Muscle layer of duodenum (tissue), 2 donors: ENCODE measurements around the gene CHN1.

Source experiments
- H3K27ac ChIP-seq: one replicate; pipeline ENCODE4 v1.7.0; 2013; ENCODE audit warnings: mild to moderate bottlenecking, low read length
- H3K27me3 ChIP-seq: one replicate; pipeline ENCODE4 v1.7.0; 2013; ENCODE audit warnings: low read depth, mild to moderate bottlenecking, control low read depth, low read length
- H3K36me3 ChIP-seq, 2 donors: one replicate each; pipeline ENCODE4 v1.7.0; 2013; ENCODE audit warnings: low read length in 2 of 2, control low read depth in 1 of 2, mild to moderate bottlenecking in 1 of 2; ENCODE audit not compliant: insufficient read depth in 2 of 2, control insufficient read depth in 1 of 2
- H3K4me1 ChIP-seq, 2 donors: one replicate each; pipeline ENCODE4 v1.7.0; 2013; ENCODE audit warnings: low read length in 2 of 2, mild to moderate bottlenecking in 2 of 2, control low read depth in 1 of 2, moderate library complexity in 1 of 2; ENCODE audit not compliant: insufficient read depth in 2 of 2, control insufficient read depth in 1 of 2
- H3K4me3 ChIP-seq, 2 donors: one replicate each; pipeline ENCODE4 v1.7.0; 2013; ENCODE audit warnings: low read length in 2 of 2, low read depth in 1 of 2, mild to moderate bottlenecking in 1 of 2
- H3K9me3 ChIP-seq, 2 donors: one replicate each; pipeline ENCODE4 v1.7.0; 2013; ENCODE audit warnings: low read length in 2 of 2, control low read depth in 1 of 2, mild to moderate bottlenecking in 1 of 2; ENCODE audit not compliant: control insufficient read depth in 1 of 2
- donor health status: healthy.

The CHN1 gene

GRCh38 chr2:174780191-174780840 is 224.9 kb downstream of the CHN1 start:
- no peaks in the 10 kb centered on the region for H3K27me3 ChIP-seq
- H3K27ac ChIP-seq = no peak overlapping the region
- H3K9me3 ChIP-seq = no peaks in the 10 kb centered on the region
- H3K4me1 ChIP-seq = peaks cover 0 to 32% of the 10 kb centered on the region in 2 donors
- no peaks in the 10 kb centered on the region for H3K36me3 ChIP-seq
- no peak overlapping the region for H3K4me3 ChIP-seq

- Histone ChIP-seq H3K4me3 (no peak overlapping the region), H3K27ac (no peak overlapping the region), H3K9me3 (no peaks in the 10 kb centered on the region), H3K27me3 (no peaks in the 10 kb centered on the region), H3K36me3 (no peaks in the 10 kb centered on the region), H3K4me1 (peaks cover 0 to 32% of the 10 kb centered on the region in 2 donors)
Observed at GRCh38 chr2:174779361-174779928, 225.7 kb downstream of the CHN1 start.

GRCh38 chr2:174778085-174778981 is 226.8 kb downstream of the CHN1 start:
- Histone ChIP-seq H3K9me3 (no peaks in the 10 kb centered on the region), H3K27ac (no peak overlapping the region), H3K27me3 (no peaks in the 10 kb centered on the region), H3K4me1 (peaks cover 0 to 37% of the 10 kb centered on the region in 2 donors), H3K36me3 (no peaks in the 10 kb centered on the region), H3K4me3 (no peak overlapping the region)

GRCh38 chr2:174777347-174778084 is 227.7 kb downstream of the CHN1 start:
- no peak overlapping the region for H3K4me3 ChIP-seq
- no peaks in the 10 kb centered on the region for H3K27me3 ChIP-seq
- H3K9me3 ChIP-seq = no peaks in the 10 kb centered on the region
- no peaks in the 10 kb centered on the region for H3K36me3 ChIP-seq
- no peak overlapping the region for H3K27ac ChIP-seq
- H3K4me1 ChIP-seq = peaks cover 0 to 43% of the 10 kb centered on the region in 2 donors

- H3K4me3 ChIP-seq = no peak overlapping the region
- peaks cover 0 to 43% of the 10 kb centered on the region in 2 donors for H3K4me1 ChIP-seq
- H3K36me3 ChIP-seq = no peaks in the 10 kb centered on the region
- no peak overlapping the region for H3K27ac ChIP-seq
- no peaks in the 10 kb centered on the region for H3K27me3 ChIP-seq
- no peaks in the 10 kb centered on the region for H3K9me3 ChIP-seq
Observed at GRCh38 chr2:174776675-174777074, 228.5 kb downstream of the CHN1 start.

- Histone ChIP-seq H3K27me3 (no peaks in the 10 kb centered on the region), H3K4me1 (peaks cover 0 to 41% of the 10 kb centered on the region in 2 donors), H3K27ac (no peak overlapping the region), H3K4me3 (no peak overlapping the region), H3K9me3 (no peaks in the 10 kb centered on the region), H3K36me3 (no peaks in the 10 kb centered on the region)
Observed at GRCh38 chr2:174776223-174776622, 229.0 kb downstream of the CHN1 start.

GRCh38 chr2:174775571-174775980 is 229.6 kb downstream of the CHN1 start:
- Histone ChIP-seq H3K27ac (no peak overlapping the region), H3K27me3 (no peaks in the 10 kb centered on the region), H3K9me3 (no peaks in the 10 kb centered on the region), H3K4me1 (peaks cover 0 to 41% of the 10 kb centered on the region in 2 donors), H3K4me3 (no peak overlapping the region), H3K36me3 (no peaks in the 10 kb centered on the region)

- H3K4me1 ChIP-seq = peaks cover 0 to 41% of the 10 kb centered on the region in 2 donors
- H3K4me3 ChIP-seq = no peak overlapping the region
Observed at GRCh38 chr2:174774886-174775285, 230.3 kb downstream of the CHN1 start.

GRCh38 chr2:174773215-174773614 is 232.0 kb downstream of the CHN1 start:
- Histone ChIP-seq H3K4me3 (no peak overlapping the region), H3K9me3 (no peaks in the 10 kb centered on the region), H3K36me3 (no peaks in the 10 kb centered on the region), H3K27me3 (no peaks in the 10 kb centered on the region), H3K4me1 (peaks cover 0 to 36% of the 10 kb centered on the region in 2 donors), H3K27ac (no peak overlapping the region)

More at GRCh38 chr2:174774886-174775285, 230.3 kb downstream of the CHN1 start:
- H3K36me3 ChIP-seq = no peaks in the 10 kb centered on the region
- H3K27me3 ChIP-seq = no peaks in the 10 kb centered on the region
- no peak overlapping the region for H3K27ac ChIP-seq
- no peaks in the 10 kb centered on the region for H3K9me3 ChIP-seq

GRCh38 chr2:174772472-174772801 is 232.7 kb downstream of the CHN1 start:
- H3K4me1 ChIP-seq = peaks cover 0 to 30% of the 10 kb centered on the region in 2 donors
- no peak overlapping the region for H3K27ac ChIP-seq
- H3K4me3 ChIP-seq = no peak overlapping the region
- H3K27me3 ChIP-seq = no peaks in the 10 kb centered on the region
- no peaks in the 10 kb centered on the region for H3K36me3 ChIP-seq
- H3K9me3 ChIP-seq = no peaks in the 10 kb centered on the region
